Fibroblast of villous mesenchyme (primary cell): ENCODE measurements around the gene ABCA4. TPM values are rescaled to one million over a fixed set of nuclear protein-coding genes. Genes with fewer than 3 reads are reported as not detected.

ENCODE experiments used
- DNase-seq: peaks from one replicate; pipeline ENCODE4 v3.0.0-alpha.2; 2010; ENCODE audit warnings: low read depth
- H3K4me3 ChIP-seq: 2 replicates; pipeline ENCODE4 v1.5.1; 2011; ENCODE audit warnings: low read depth, mild to moderate bottlenecking, low read length
- CTCF ChIP-seq: IDR thresholded peaks from 2 replicates; pipeline ENCODE4 v1.5.1; 2012; ENCODE audit warnings: low read depth, mild to moderate bottlenecking, low read length; ENCODE audit not compliant: insufficient read depth
- total RNA-seq: library from RNA; depleted of rRNA; stranded (reverse); fragments of >200 nt; gene quantifications from 2 replicates; pipeline ENCODE4 v1.2.3, GENCODE V29; 2012

Gene ABCA4
- total RNA-seq, 1 donor = 0.43 TPM

GRCh38 chr1:94142583-94142982 is 21.6 kb upstream of the ABCA4 start:
- no peak overlapping the region for H3K4me3 ChIP-seq
- no peak for TF ChIP-seq CTCF
- DNase-seq = no peak

DNA sequence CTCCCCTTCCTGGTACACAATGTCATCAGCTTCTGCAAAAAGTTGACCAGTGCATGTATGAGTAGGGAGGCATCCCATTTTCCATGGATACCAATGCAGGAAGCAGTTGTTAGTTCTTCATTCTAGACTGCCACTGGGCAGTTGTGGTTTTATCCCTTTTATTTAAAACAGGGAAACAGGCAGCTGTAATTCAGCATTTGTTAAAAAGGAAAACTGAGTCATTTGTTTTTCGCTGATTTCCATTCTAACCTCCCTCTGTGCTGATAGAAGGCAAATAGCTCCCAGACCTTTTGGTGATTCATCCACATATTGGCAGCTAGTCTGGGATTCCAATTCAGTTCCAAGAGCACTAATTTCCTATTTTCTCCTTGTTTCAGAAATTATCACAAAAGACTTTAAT is 21.1 kb upstream of the ABCA4 start:
- DNase-seq = peak; percentile 15
- no peak for TF ChIP-seq CTCF
- no peak overlapping the region for H3K4me3 ChIP-seq

DNA sequence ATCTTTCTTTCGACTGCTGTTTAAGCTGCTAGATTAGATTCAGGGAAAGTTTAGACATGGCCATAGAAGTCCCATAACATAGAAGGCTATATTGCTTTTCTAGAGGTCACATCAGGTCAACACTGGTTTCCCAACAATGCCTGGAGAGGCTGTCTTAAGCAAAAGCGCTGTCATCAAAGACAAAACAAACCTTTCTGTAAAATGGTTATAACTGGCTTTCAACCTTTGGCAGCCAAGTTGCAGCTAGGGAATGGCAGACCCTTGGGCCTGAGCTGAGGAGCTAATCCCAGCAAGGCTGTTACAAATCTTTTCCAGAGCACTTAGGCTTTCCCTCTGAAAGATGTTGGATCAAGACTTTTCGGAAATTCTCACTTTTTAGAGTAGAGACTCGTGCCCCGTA is 11.2 kb upstream of the ABCA4 start:
- peak; percentile 14 for DNase-seq
- H3K4me3 ChIP-seq = no peak overlapping the region
- TF ChIP-seq CTCF = no peak

GRCh38 chr1:94130851-94131595 is 10.1 kb upstream of the ABCA4 start:
- peak; percentile 43 for DNase-seq
- TF ChIP-seq CTCF = no peak
- H3K4me3 ChIP-seq = no peak overlapping the region

DNA sequence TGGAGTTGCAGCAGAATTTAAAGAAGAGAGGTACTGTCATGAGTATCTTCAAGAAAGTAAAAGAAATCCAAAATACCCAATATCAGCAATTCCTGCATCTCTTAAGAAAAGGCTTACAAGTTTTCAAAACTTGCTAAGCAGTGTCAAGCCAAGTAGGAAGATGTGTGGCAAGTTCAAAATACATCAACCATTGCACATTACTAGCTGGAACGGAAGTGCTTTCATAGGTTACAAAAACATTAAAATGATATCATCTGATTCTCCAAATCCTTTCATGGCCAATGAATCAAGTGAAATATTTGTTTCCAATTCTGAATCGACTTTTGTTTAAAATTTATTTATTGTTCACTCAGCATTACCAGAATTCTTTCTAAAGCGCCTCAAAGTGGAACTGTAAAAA is 5.7 kb upstream of the ABCA4 start:
- no peak for TF ChIP-seq CTCF
- H3K4me3 ChIP-seq = no peak overlapping the region
- DNase-seq = no peak

- no peak for TF ChIP-seq CTCF
- no peak for DNase-seq
- H3K4me3 ChIP-seq = no peak overlapping the region
These were observed 4.9 kb upstream of the ABCA4 start for GRCh38 chr1:94125551-94126514.
